Vagina (tissue), 2 donors: Measurements from ENCODE around the gene TM9SF2. TPM values are rescaled to one million over a fixed set of nuclear protein-coding genes. Genes with fewer than 3 reads are reported as not detected.

Experiments
- DNase-seq, 2 donors: peaks; one replicate each; pipeline ENCODE4 v3.0.0-alpha.2; 2017; ENCODE audit errors: extremely low spot score in 2 of 2
- H3K27ac ChIP-seq: fragments of 200-600 bp; sonication (generic); one replicate; pipeline ENCODE4 v1.5.1; 2019
- H3K27me3 ChIP-seq: fragments of 200-600 bp; sonication (generic); one replicate; pipeline ENCODE4 v1.5.1; 2019
- H3K36me3 ChIP-seq, 2 donors: fragments of 200-600 bp; sonication (generic); one replicate each; pipeline ENCODE4 v1.5.1; 2017 to 2019
- H3K4me1 ChIP-seq: fragments of 200-600 bp; sonication (generic); one replicate; pipeline ENCODE4 v1.5.1; 2019
- H3K4me3 ChIP-seq, 2 donors: fragments of 200-600 bp; sonication (generic); 1 replicate in 1 of 2; 2 replicates in 1 of 2; pipeline ENCODE4 v1.5.1; 2016 to 2019
- H3K9me3 ChIP-seq: fragments of 200-600 bp; sonication (generic); one replicate; pipeline ENCODE4 v1.5.1; 2019
- POLR2A ChIP-seq, 2 donors: fragments of 450-650 bp; IDR thresholded peaks; one replicate each; pipeline ENCODE4 v1.6.1; 2017; ENCODE audit warnings: antibody characterized with exemption in 2 of 2, mild to moderate bottlenecking in 2 of 2, moderate library complexity in 2 of 2
- POLR2AphosphoS5 ChIP-seq, 2 donors: sonication (generic); formaldehyde crosslinking; IDR thresholded peaks; one replicate each; pipeline ENCODE4 v1.9.0; 2017; ENCODE audit warnings: antibody characterized with exemption in 2 of 2, mild to moderate bottlenecking in 2 of 2, low read depth in 1 of 2; ENCODE audit not compliant: insufficient read depth in 1 of 2
- intact Hi-C: fragments of 100-400 bp; cut with DNase I; formaldehyde crosslinking; loops from one replicate; pipeline ENCODE4 v1.15.1; 2023
- total RNA-seq: library from RNA; depleted of rRNA; stranded (reverse); fragments of >200 nt; gene quantifications from one replicate; pipeline ENCODE4 v1.2.3, GENCODE V29; 2016
- TF ChIP-seq, protein P1 (sequence below), 3 experiments: fragments of 450-650 bp in 2 of 3; fragments of 200-600 bp in 1 of 3; sonication (generic) in 1 of 3; IDR thresholded peaks; one replicate each; pipeline ENCODE4 v1.5.1; 2017 to 2019; ENCODE audit warnings: antibody characterized with exemption in 3 of 3, mild to moderate bottlenecking in 2 of 3, moderate library complexity in 2 of 3

The TM9SF2 gene
- total RNA-seq, 1 donor from 2014 or later = 59.2 TPM

DNA sequence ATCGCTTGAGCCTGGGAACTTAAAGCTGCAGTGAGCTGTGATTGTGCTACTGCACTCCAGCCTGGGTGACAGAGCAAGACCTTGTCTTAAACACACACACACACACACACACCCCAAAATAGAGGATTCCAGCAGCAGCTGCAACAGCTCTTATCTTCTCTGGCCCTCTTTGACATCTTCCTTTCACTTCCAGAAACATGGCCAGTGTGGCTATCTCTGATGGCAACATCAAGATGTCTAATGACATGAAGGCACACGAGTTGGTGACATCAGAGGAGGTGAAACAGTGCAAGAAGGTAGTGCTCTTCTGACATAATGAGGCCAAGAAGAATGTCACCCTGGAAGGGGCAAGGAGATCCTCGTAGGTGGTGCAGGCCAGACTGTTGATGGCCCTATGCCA is 81.2 kb downstream of the TM9SF2 start:
- no peak overlapping the region for H3K4me3 ChIP-seq
- H3K27me3 ChIP-seq = no peaks in the 10 kb centered on the region
- no peak for DNase-seq
- TF ChIP-seq POLR2AphosphoS5 (IDR thresholded peaks at IDR 0.05; ENCODE audit: insufficient read depth in 1 of 2, low read depth in 1 of 2) = no peak
- TF ChIP-seq, protein P1, sequence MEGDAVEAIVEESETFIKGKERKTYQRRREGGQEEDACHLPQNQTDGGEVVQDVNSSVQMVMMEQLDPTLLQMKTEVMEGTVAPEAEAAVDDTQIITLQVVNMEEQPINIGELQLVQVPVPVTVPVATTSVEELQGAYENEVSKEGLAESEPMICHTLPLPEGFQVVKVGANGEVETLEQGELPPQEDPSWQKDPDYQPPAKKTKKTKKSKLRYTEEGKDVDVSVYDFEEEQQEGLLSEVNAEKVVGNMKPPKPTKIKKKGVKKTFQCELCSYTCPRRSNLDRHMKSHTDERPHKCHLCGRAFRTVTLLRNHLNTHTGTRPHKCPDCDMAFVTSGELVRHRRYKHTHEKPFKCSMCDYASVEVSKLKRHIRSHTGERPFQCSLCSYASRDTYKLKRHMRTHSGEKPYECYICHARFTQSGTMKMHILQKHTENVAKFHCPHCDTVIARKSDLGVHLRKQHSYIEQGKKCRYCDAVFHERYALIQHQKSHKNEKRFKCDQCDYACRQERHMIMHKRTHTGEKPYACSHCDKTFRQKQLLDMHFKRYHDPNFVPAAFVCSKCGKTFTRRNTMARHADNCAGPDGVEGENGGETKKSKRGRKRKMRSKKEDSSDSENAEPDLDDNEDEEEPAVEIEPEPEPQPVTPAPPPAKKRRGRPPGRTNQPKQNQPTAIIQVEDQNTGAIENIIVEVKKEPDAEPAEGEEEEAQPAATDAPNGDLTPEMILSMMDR (IDR thresholded peaks at IDR 0.05) = no peak
- TF ChIP-seq POLR2A (IDR thresholded peaks at IDR 0.05) = no peak
- intact Hi-C loops = no loop called here
- H3K36me3 ChIP-seq = no peaks in the 10 kb centered on the region
- H3K27ac ChIP-seq = no peak overlapping the region
- H3K9me3 ChIP-seq = no peaks in the 10 kb centered on the region
- H3K4me1 ChIP-seq = no peaks in the 10 kb centered on the region

DNA sequence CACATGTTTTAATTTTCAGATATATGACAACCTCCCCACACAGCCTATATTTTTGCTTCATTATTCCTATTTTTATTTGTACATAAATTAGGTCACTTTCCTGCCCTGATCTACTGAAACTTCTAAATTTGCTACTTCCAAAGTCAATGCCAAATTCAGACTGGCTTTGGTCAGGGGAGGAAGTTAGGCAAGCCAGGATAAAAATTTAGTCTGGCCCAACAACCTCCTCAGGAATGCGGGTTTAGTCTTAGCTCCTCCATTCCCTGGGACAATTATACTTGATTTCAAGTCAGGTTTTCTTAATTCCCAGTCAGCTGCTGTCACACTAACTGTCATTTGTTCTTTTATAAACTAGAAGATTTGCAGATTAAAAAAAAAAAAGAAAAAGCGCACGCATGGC is 84.3 kb downstream of the TM9SF2 start:
- TF ChIP-seq POLR2AphosphoS5 (IDR thresholded peaks at IDR 0.05; ENCODE audit: insufficient read depth in 1 of 2, low read depth in 1 of 2) (no peak), POLR2A (IDR thresholded peaks at IDR 0.05) (no peak)
- TF ChIP-seq, protein P1 (IDR thresholded peaks at IDR 0.05) = no peak
- Histone ChIP-seq H3K27ac (no peak overlapping the region), H3K4me1 (peaks cover 7% of the 10 kb centered on the region), H3K9me3 (no peaks in the 10 kb centered on the region), H3K4me3 (no peak overlapping the region), H3K36me3 (no peaks in the 10 kb centered on the region), H3K27me3 (no peaks in the 10 kb centered on the region)
- no peak for DNase-seq
- intact Hi-C loops = no loop called here

DNA sequence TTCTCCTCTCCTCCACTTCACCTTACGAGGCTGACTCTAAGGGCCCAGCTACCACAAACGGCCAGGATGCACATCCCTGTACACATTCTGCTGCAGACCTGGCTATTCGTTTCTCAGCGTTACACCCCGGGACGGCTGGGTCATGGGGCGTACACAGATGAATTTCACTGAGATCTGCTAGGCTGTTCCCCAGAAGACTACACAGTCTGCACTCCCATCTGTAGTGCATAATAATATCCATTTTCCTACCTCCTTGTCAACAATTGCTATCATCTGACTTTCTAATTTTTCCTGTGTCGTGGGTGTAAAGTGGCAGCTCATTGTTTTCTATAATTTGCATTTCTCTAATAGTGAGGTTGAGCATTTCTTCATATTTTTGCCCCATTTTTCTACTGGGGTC is 85.7 kb downstream of the TM9SF2 start:
- Histone ChIP-seq H3K27ac (no peak overlapping the region), H3K4me1 (peaks cover 14% of the 10 kb centered on the region), H3K36me3 (no peaks in the 10 kb centered on the region), H3K9me3 (no peaks in the 10 kb centered on the region), H3K4me3 (no peak overlapping the region), H3K27me3 (no peaks in the 10 kb centered on the region)
- no peak for DNase-seq
- intact Hi-C loops = no loop called here
- TF ChIP-seq POLR2A (IDR thresholded peaks at IDR 0.05) = no peak
- no peak for TF ChIP-seq POLR2AphosphoS5 (IDR thresholded peaks at IDR 0.05; ENCODE audit: insufficient read depth in 1 of 2, low read depth in 1 of 2)
- TF ChIP-seq, protein P1 (IDR thresholded peaks at IDR 0.05) = no peak

DNA sequence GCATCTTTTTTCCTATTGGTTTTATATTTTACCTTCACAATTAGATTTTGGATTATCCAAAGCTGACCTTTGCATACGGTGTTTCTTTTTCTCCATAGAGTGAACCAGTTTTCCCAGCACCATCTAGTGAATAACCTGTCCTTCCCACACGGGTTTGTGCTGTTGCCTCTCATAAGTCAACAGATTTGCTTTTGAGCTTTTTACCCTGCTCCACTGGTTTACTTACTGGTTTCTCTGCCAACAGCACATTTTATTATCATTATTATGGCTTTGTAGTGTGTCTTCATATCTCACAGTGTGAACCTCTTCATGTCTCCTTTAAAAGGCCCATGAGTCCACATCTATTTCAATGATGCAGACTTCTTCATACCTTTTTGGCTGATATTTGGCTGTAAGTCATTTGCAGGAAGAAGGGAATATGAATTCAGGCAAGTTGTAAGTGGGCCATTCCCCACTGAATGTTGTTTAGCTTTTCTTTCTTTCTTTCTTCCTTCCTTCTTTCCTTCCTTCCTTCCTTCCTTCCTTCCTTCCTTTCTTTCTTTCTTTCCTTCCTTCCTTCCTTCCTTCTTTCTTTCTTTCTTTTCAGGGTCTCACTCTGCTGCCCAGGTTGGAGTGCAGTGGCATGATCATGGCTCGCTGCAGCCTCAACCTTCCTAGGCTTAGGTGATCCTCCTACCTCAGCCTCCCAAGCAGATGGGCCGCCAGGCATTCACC is 86.8 kb downstream of the TM9SF2 start:
- intact Hi-C loops = no loop called here
- no peak for DNase-seq

DNA sequence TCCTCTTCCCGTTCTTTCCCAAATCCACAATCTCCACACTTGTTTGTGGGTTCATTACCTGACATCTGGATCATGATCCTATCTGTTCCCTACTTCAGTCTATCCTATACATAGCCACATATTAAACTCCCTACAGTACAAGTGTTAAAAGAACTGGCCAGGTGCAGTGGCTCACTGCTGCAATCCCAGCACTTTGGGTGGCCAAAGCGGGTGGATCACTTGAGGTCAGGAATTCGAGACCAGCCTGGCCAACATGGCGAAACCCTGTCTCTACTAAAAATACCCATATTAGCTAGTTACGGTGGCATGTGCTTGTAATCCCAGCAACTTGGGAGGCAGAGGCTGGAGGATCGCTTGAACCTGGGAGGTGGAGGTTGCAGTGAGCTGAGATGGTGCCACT is 88.3 kb downstream of the TM9SF2 start:
- Histone ChIP-seq H3K4me3 (no peak overlapping the region), H3K9me3 (no peaks in the 10 kb centered on the region), H3K27ac (no peak overlapping the region), H3K27me3 (no peaks in the 10 kb centered on the region), H3K36me3 (no peaks in the 10 kb centered on the region), H3K4me1 (peaks cover 14% of the 10 kb centered on the region)
- no peak for TF ChIP-seq POLR2AphosphoS5 (IDR thresholded peaks at IDR 0.05; ENCODE audit: insufficient read depth in 1 of 2, low read depth in 1 of 2)
- TF ChIP-seq, protein P1 (IDR thresholded peaks at IDR 0.05) = no peak
- TF ChIP-seq POLR2A (IDR thresholded peaks at IDR 0.05) = no peak
- no peak for DNase-seq
- intact Hi-C loops = no loop called here

More for the DNA sequence above, 86.8 kb downstream of the TM9SF2 start:
- H3K27me3 ChIP-seq = no peaks in the 10 kb centered on the region
- H3K36me3 ChIP-seq = no peaks in the 10 kb centered on the region
- no peaks in the 10 kb centered on the region for H3K9me3 ChIP-seq
- TF ChIP-seq POLR2A (IDR thresholded peaks at IDR 0.05) (no peak), POLR2AphosphoS5 (IDR thresholded peaks at IDR 0.05; ENCODE audit: insufficient read depth in 1 of 2, low read depth in 1 of 2) (no peak)
- TF ChIP-seq, protein P1 (IDR thresholded peaks at IDR 0.05) = no peak
- H3K27ac ChIP-seq = no peak overlapping the region
- H3K4me1 ChIP-seq = peaks cover 14% of the 10 kb centered on the region
- no peak overlapping the region for H3K4me3 ChIP-seq
